Right hindlimb (tissue), 1 donor: ENCODE measurements around the gene SLC25A44.
"Not testable (repeated sequence)": the region's sequence is repeated elsewhere in the genome, so short reads cannot be mapped to it uniquely, and the experiment has no call there.

Experiments used
- DNase-seq: peaks from one replicate; pipeline ENCODE4 v3.0.0-alpha.2; 2018

Gene SLC25A44

GRCh38 chr1:156164125-156164831, 29.6 kb upstream of the SLC25A44 start:
- DNase-seq = no peak

DNA sequence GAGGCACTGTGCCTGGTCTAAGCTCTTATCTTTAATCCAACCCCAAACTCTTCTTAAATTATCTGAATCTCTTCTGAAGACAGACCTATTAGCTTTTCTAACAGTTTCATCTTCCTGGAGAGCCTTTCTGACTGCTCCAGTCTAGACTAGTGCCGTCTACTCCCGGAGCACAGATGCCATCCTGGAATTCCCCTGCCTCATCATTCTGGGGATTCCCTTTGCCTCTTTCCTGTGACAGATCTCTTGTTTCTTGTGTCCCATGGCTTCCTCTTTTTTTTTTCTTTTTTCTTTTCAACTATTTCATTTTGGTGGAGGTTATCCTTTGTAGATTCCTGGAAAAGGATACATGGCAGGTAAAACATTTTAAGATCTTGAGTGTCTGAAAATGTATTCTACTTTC, 28.8 kb upstream of the SLC25A44 start:
- DNase-seq = no peak

DNA sequence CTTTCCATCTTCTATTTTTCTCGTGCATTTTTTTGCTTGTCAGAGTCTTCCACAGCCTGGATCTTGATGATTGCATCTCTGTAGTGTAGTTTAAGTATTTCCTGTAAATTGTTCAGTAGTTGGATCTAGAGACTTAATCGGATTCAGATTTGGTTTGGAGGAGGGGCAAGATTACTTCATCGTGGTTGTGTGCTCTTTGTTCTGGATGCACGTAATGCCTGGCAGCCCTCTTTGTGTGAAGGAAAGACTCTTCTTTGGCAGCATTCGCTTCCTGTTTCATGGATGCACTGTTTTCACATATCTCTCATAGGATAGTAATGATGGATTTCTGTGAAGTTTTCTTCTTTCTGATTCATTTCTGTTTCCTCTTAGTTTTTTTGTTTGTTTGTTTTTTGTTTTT, 26.4 kb upstream of the SLC25A44 start:
- no peak for DNase-seq

DNA sequence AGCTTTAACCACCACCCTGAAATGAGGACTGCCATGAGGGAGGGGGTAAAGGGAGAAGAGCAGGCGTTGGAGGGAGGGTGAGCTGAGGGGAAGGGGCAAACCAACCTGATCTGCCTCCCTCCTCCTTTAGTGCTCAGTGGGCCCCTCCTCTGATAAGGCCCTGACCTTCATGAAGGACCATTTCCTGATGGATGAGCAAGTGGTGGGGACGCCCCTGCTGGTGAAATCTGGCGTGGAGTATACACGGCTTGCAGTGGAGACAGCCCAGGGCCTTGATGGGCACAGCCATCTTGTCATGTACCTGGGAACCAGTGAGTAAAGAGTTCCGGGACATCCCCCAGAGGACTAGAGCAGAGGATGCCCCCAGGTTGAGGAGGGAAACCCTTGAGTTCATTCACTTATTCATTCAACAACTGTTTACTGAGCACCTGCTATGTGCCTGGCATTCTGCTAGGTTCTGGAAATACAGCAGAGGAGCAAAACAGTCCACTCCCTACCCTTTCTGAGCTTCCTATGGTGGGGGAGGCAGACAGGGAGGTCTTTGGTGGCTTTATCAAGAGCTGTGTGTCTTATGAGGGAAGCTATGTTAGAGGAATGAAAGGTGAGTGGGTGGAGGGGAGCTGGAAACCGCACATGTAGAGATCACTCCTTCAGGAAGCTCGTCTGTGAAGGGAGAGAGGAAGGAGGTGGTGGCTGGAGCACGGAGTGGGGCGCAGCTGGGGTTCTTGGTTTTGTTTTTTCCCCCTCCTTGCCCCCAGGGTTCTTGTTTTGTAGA, 21.0 kb upstream of the SLC25A44 start:
- no peak for DNase-seq

- DNase-seq = no peak
Observed at GRCh38 chr1:156176610-156177210, 17.2 kb upstream of the SLC25A44 start.

- DNase-seq = no peak
Observed at GRCh38 chr1:156177919-156178654, 15.8 kb upstream of the SLC25A44 start.

- DNase-seq = no peak
Observed at GRCh38 chr1:156180471-156180870, 13.4 kb upstream of the SLC25A44 start.

GRCh38 chr1:156181391-156181924, 12.4 kb upstream of the SLC25A44 start:
- DNase-seq = not testable (repeated sequence)

- not testable (repeated sequence) for DNase-seq
Observed at GRCh38 chr1:156182010-156182779, 11.7 kb upstream of the SLC25A44 start.

GRCh38 chr1:156186347-156187177, 7.3 kb upstream of the SLC25A44 start:
- DNase-seq = not testable (repeated sequence)

DNA sequence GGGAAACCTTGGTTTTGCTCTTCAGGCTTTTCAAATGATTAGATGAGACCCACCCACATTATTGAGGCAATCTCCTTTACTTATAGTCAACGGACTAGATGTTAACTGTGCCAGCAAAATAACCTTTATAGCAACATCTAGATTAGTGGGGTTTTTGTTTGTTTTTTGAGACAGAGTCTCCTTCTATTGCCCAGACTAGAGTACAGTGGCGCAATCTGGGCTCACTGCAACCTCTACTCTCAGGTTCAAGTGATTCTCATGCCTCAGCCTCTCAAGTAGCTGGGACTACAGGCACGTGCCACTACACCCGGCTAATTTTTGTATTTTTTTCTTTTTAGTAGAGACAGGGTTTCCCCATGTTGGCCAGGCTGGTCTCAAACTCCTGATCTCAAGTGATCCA, 3.6 kb upstream of the SLC25A44 start:
- not testable (repeated sequence) for DNase-seq

DNA sequence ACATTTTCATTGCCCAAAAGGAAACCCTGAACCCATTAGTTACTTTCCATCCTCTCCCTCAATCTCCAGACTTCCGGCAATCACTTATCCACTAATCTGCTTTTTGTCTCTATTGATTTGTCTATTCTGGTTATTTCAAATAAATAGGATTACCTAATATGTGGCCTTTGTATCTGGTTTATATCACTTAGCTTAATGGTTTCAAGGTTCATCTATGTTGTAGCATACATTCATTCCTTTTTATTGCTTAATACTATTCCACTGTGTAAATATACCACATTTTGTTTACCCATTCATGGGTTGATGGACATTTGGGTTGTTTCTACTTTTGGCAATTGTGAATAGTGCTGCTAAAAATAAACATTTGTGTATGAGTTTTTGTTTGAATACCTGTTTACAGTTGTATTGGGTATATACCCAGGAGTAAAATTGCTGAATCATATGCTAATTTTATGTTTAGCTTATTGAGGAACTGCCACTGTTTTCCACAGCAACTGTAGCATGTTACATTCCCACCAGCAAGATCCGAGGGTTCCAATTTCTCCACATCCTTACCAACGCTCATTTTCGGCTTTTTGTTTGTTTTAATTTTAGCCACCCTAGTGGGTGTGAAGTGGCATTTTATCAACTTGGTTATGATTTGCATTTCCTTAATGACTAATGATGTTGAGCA, 2.5 kb upstream of the SLC25A44 start:
- DNase-seq = no peak

GRCh38 chr1:156193208-156193487, 756 bp upstream of the SLC25A44 start:
- no peak for DNase-seq

DNA sequence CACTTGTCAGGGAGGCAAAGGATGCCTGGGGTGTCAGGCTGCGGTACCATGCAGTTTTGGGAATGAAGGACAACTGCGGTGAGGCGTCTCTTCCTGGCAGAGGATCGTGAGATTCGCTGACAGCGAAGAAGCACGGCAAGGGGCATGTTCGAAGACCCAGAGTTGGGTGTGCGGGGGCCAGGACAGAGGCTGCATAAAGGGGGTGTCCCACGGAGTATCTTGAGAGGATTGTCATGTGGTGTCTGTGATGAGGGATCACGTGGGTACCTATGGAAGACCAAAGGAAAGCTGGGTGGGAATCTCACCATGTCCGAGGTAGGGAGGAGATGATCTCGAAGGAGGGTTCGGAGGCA, 372 bp downstream of the SLC25A44 start:
- DNase-seq = no peak

- DNase-seq = no peak
Observed at GRCh38 chr1:156195853-156196252, 1.9 kb downstream of the SLC25A44 start.

- DNase-seq = no peak
Observed at GRCh38 chr1:156196445-156196844, 2.5 kb downstream of the SLC25A44 start.

DNA sequence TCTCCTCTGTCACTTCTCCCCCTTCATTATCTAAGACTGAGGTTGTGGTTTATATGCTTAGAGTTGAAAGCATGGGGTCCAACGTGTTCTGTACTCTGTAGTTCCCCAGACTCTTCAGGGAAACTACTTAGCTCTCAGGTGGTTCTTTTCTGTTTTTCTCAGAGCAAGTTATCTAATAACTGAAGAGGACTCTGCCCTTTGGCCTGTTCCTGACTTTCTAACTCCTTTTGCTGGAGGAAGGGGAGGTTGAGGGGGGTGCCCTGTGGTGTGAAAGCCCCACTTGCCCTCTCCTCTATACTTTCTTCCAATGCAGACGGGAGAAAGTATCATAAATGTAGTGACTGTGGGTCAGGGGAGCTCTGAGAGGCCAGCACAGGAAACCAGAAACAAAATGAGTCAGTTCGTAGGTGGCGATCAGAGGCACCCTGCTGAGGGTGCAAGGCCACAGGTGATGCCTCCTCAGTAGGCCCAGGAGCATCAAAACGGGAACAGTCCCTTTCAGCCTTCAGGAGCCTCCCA, 5.0 kb downstream of the SLC25A44 start:
- DNase-seq = no peak

GRCh38 chr1:156200044-156200443, 6.1 kb downstream of the SLC25A44 start:
- no peak for DNase-seq

DNA sequence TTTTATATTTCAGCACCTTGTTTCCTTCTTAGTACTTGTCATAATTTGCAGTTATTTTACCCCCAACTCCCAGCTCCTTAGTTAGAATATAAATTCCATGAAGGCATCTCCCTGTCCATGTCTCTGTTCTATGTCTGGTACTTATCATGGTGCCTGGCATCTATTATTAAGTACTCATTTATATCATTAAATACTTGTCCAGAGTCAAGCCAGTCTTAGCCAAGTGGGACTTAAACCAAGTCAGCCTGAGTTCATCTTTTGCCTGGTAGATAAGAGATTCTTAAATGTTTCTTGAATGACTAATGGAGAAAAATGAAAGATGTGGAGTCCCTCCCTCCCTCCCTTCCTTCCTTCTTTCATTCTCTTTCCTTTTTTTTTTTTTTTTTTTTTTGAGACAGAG, 9.4 kb downstream of the SLC25A44 start:
- no peak for DNase-seq

DNA sequence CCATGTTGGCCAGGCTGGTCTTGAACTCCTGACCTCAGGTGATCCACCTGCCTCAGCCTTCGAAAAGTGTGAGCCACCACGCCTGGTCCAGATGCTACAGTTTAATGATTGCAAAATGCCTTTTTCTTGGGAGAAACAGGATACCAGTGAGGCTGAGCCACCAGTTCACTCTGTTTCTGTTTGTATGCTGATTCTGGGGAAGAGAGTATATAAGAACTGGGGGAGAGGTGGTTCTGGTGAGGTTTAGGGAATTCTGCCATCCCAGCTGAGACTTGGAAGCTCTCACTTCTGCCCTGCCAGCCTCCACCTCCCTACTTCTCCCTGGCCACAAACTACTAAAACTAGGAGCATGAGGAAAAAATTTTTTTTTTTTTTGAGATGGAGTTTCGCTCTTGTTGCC, 10.8 kb downstream of the SLC25A44 start:
- DNase-seq = no peak

GRCh38 chr1:156211243-156211642, 17.3 kb downstream of the SLC25A44 start:
- DNase-seq = no peak
